Activated CD4-positive, alpha-beta T cell treated with anti-CD3 and anti-CD28 coated beads, Interleukin-2, amount 10 ng/mL, durations not matched to agents 7 days and 5 days (primary cell): ENCODE measurements around the gene MADD. TPM values are rescaled to one million over a fixed set of nuclear protein-coding genes. Genes with fewer than 3 reads are reported as not detected.

ENCODE experiments used
- CTCF ChIA-PET: fragments of 350-600 bp; sonication (Branson Sonifier 250); formaldehyde crosslinking; loops from one replicate; lab custom pipeline; 2021; ENCODE audit warnings: antibody characterized with exemption; lab: Charles Lee
- POLR2A ChIA-PET: fragments of 350-600 bp; sonication (Branson Sonifier 250); formaldehyde crosslinking; loops from one replicate; lab custom pipeline; 2021; ENCODE audit warnings: antibody characterized with exemption; lab: Charles Lee
- DNase-seq: peaks from one replicate; pipeline ENCODE4 v3.0.0-alpha.2; 2020
- H3K27ac Mint-ChIP-seq: one replicate; pipeline ENCODE4 v1.8.0; 2021; ENCODE audit warnings: mild to moderate bottlenecking, moderate library complexity, mixed read lengths
- H3K27me3 Mint-ChIP-seq: one replicate; pipeline ENCODE4 v1.8.0; 2021; ENCODE audit warnings: mixed read lengths
- H3K36me3 Mint-ChIP-seq: one replicate; pipeline ENCODE4 v1.8.0; 2021; ENCODE audit warnings: low read depth, mixed read lengths
- H3K4me1 Mint-ChIP-seq: one replicate; pipeline ENCODE4 v1.8.0; 2021; ENCODE audit warnings: mixed read lengths
- H3K4me3 Mint-ChIP-seq: one replicate; pipeline ENCODE4 v1.8.0; 2021; ENCODE audit warnings: mild to moderate bottlenecking, moderate library complexity, mixed read lengths
- H3K9me3 Mint-ChIP-seq: one replicate; pipeline ENCODE4 v1.8.0; 2021; ENCODE audit warnings: mixed read lengths
- total RNA-seq, 2 experiments: library from RNA; stranded (reverse); gene quantifications; one replicate each; pipeline ENCODE4 v1.2.3, GENCODE V29; 2021

Gene MADD
- total RNA-seq, 2 experiments from 2014 or later, result 93.3 to 95.1 TPM

DNA sequence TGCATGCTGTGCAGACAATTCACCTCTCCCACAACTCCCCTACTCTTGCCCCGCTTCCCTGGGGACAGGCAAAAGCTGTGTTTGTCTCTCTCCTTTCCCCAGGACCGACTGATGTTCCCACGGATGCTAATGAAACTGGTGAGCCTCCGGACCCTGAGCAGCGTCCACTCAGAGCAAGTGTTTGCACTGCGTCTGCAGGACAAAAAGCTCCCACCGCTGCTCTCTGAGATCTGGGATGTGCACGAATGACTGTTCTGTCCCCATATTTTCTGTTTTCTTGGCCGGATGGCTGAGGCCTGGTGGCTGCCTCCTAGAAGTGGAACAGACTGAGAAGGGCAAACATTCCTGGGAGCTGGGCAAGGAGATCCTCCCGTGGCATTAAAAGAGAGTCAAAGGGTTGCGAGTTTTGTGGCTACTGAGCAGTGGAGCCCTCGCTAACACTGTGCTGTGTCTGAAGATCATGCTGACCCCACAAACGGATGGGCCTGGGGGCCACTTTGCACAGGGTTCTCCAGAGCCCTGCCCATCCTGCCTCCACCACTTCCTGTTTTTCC is 1.4 kb upstream of the MADD start:
- H3K4me1 Mint-ChIP-seq, result peaks cover 66% of the 10 kb centered on the region

DNA sequence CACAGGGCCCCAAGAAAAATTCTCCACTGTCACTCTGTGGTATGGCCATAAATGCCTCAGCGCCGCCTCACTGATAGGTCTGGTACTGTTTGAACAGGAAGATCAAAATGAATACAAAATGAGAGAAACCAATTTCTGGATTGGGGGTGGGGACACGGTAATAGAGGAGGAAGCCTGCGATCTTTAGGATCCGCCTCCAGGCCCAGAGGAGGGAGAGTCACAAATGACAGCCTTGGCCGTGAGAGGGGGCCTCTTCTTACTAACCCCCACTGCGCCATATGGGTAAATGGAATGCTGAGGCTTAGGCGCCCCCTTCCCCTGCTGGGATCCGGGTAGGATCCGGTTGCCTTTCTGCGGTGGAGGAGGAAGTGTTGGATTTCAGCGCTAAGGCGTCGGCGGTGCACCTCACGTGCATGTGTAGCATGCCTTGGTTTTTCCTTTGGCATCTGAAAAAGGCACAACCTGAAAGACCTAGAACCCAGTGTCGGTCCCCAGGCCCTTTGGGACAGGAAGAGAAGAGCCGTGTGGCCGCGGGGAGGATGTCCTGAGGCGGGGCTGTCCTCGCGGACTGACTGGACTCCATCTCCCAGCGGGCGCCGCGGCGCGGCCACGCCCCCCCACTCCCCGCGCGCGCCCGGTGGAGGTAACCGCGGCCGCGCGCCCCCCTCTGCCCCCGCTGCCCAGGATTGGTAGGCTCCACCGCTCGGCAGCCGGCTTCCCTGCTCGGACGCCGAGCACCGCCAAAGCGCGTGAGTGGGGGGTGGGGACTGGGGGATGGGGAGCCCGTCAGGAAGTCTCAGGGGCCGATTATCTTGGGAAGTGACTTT is 718 bp upstream of the MADD start:
- POLR2A ChIA-PET, result no interaction called here

More for the DNA sequence above, 1.4 kb upstream of the MADD start:
- ChIA-PET CTCF (interaction anchor here (0.8 to 1.0 kb wide), 3 partner anchors 9 to 41 kb away, joined by 3 to 4 read pairs (median 4); no protein-coding TSS in a partner anchor), POLR2A (no interaction called here)
- H3K27ac Mint-ChIP-seq, result peak overlapping the region; percentile 99
- DNase-seq, result peak; percentile 15
- H3K27me3 Mint-ChIP-seq, result no peaks in the 10 kb centered on the region
- peak overlapping the region; percentile 81 for H3K4me3 Mint-ChIP-seq
- no peaks in the 10 kb centered on the region for H3K9me3 Mint-ChIP-seq
- H3K36me3 Mint-ChIP-seq, result peaks cover 7% of the 10 kb centered on the region

DNA sequence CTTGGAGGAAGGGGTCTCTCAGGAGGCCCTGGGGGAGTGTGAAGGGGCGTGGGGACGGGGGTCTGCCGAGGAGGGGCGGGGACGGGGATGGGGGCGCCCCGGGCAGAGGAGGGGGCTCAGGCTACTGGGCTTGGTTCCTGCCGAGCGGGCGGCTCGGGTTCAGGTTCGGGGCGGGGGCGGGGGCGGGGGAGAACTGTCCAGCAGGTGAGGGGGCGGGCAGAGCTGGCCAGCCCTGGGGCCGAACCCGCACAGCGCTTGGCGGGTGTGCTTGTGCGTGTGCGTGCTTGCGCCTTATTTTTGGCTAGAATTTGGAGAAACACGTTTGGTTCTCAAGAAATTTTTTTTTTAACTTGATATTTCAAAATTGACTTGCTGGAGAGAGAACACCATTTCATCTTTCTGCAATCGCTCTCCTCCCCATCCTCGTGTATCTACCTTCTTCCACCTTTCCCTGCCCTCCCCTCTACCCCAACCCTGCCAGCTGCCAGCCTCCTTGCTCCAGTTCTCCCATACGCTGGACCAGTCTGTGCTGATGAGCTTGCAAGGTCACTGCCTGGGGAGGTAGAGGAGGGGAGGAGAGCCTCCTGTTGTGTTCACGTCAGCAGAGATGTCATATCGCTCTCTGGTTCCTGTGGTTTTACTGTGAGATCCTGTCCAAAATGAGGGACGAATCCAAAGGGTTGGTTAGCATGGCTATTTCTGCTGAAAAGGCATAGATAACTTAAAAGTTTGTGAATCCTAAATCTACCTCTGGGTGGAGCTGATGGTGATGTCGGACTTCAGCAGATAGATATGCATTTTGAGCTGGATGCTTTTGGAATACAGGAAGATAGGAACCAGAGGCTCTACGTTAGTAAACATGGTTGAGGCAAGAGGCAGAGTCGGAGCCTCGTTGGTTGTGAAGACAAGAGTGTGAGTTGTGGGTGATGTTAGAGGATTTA is 668 bp downstream of the MADD start:
- Mint-ChIP-seq H3K27ac (peak overlapping the region; percentile 84), H3K9me3 (no peaks in the 10 kb centered on the region), H3K36me3 (peaks cover 19% of the 10 kb centered on the region), H3K27me3 (no peaks in the 10 kb centered on the region), H3K4me3 (peak overlapping the region; percentile 81), H3K4me1 (peaks cover 58% of the 10 kb centered on the region)
- DNase-seq, result peak; percentile 43
- POLR2A ChIA-PET, result interaction anchor here (0.6 to 1.1 kb wide), 3 partner anchors 29 to 56 kb away, joined by 3 to 4 read pairs (median 3); partner anchors contain the start of gene DDB2
- CTCF ChIA-PET, result interaction anchor here (0.6 to 2.8 kb wide), 6 partner anchors 11 to 285 kb away, joined by 3 to 9 read pairs (median 4); no protein-coding TSS in a partner anchor

More for the DNA sequence above, 718 bp upstream of the MADD start:
- CTCF ChIA-PET, result interaction anchor here (0.9 kb wide), 1 partner anchor 58 kb away, joined by 3 read pairs; no protein-coding TSS in a partner anchor
- H3K27ac Mint-ChIP-seq, result peak overlapping the region; percentile 99
- H3K27me3 Mint-ChIP-seq, result no peaks in the 10 kb centered on the region
- no peaks in the 10 kb centered on the region for H3K9me3 Mint-ChIP-seq
- peaks cover 70% of the 10 kb centered on the region for H3K4me1 Mint-ChIP-seq
- DNase-seq, result peak; percentile 89
- H3K36me3 Mint-ChIP-seq, result peaks cover 14% of the 10 kb centered on the region
- H3K4me3 Mint-ChIP-seq, result peak overlapping the region; percentile 81

DNA sequence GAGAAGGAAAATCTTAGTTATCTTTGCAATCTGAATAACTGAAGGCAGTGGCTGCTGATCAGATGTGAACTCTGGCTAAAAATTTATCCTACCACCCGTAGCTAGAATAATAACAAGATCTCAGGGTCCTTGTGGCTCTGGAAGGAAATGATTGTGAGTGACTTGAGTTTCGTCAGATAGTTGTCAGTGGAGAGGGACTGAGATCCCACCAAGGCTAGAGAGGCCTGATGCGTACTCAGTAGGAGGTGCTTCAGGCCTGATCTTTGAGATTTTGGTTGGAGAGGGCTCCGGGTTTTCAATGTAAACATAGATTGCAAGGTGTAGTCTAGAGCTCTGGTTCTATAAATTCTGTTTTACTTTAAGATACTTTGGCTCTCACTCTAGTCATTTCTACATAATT is 1.4 kb downstream of the MADD start:
- CTCF ChIA-PET, result interaction anchor here (0.6 to 2.8 kb wide), 6 partner anchors 12 to 284 kb away, joined by 3 to 9 read pairs (median 4); no protein-coding TSS in a partner anchor
- Mint-ChIP-seq H3K27me3 (no peaks in the 10 kb centered on the region), H3K4me3 (peak overlapping the region; percentile 81)

DNA sequence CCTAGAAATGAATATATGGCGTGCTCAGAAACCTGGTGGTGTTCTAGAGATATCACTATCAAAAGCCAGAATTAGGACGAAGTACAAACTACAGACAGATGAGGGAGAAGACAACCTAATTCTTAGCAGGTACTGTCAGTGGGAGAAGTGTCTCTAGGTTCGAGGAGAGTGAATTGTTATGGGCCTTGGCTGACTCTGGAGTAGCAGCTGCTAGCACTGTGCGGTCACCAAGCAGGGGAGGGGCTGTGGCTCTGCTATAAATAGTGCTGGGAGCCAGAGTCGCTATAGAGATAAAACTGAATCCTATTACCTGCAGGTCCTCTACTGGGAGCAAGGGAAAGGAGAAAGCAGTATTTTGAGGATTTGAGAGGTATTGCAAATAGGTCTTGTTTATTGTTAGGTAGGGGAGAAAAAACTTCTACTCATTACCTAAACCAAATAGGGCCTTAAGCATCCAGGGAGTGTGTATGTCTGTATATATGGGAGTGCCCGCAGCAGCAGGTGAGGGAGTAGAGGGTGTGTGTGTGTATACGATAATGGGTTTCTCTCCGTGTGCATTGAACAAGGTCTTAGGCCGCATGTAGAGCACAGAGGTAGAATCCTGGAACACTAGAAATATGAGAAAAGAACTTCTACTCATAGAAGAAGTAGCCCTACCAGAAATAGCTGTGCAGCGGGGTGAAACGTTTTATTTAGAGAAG is 2.2 kb downstream of the MADD start:
- no peak for DNase-seq
- H3K27me3 Mint-ChIP-seq, result no peaks in the 10 kb centered on the region
- ChIA-PET CTCF (interaction anchor here (0.8 to 2.8 kb wide), 6 partner anchors 14 to 140 kb away, joined by 3 to 9 read pairs (median 5); partner anchors contain the start of gene NR1H3), POLR2A (no interaction called here)
- H3K9me3 Mint-ChIP-seq, result no peaks in the 10 kb centered on the region
- peak overlapping the region; percentile 3 for H3K27ac Mint-ChIP-seq
- peaks cover 49% of the 10 kb centered on the region for H3K4me1 Mint-ChIP-seq
- peak overlapping the region; percentile 81 for H3K4me3 Mint-ChIP-seq
- H3K36me3 Mint-ChIP-seq, result peaks cover 34% of the 10 kb centered on the region

More for the DNA sequence above, 1.4 kb downstream of the MADD start:
- Mint-ChIP-seq H3K4me1 (peaks cover 52% of the 10 kb centered on the region), H3K36me3 (peaks cover 26% of the 10 kb centered on the region), H3K9me3 (no peaks in the 10 kb centered on the region), H3K27ac (peak overlapping the region; percentile 84)
- no peak for DNase-seq
- POLR2A ChIA-PET, result interaction anchor here (0.6 to 1.1 kb wide), 3 partner anchors 29 to 57 kb away, joined by 3 to 4 read pairs (median 3); partner anchors contain the start of gene DDB2

DNA sequence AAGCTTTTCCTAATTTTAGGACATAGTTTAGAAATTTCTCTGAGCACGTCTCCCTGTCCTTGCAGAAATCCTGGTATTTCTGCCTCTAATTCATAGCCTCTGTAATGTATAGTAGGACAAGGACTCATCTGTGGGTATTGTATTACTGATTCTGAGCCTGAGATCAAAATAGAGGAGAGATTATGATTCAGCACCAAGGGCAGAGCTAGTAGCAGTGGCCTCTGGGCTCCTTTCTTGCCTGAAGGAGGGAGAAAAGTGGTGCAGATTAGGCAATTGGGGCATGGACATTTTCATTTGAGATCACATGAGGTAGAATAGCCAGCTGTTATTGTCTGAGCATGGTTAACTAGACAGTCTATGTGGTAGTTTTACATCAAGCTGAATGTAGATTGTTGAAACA is 2.8 kb downstream of the MADD start:
- H3K27ac Mint-ChIP-seq, result no peak overlapping the region
- no peaks in the 10 kb centered on the region for H3K27me3 Mint-ChIP-seq
- CTCF ChIA-PET, result interaction anchor here (0.6 to 2.8 kb wide), 6 partner anchors 13 to 139 kb away, joined by 3 to 9 read pairs (median 3); partner anchors contain the start of gene NR1H3
- no peak for DNase-seq
- POLR2A ChIA-PET, result interaction anchor here (0.6 kb wide), 1 partner anchor 740 kb away, joined by 4 read pairs; no protein-coding TSS in a partner anchor
- H3K4me1 Mint-ChIP-seq, result peaks cover 45% of the 10 kb centered on the region
- peaks cover 37% of the 10 kb centered on the region for H3K36me3 Mint-ChIP-seq
- no peaks in the 10 kb centered on the region for H3K9me3 Mint-ChIP-seq
- H3K4me3 Mint-ChIP-seq, result no peak overlapping the region

DNA sequence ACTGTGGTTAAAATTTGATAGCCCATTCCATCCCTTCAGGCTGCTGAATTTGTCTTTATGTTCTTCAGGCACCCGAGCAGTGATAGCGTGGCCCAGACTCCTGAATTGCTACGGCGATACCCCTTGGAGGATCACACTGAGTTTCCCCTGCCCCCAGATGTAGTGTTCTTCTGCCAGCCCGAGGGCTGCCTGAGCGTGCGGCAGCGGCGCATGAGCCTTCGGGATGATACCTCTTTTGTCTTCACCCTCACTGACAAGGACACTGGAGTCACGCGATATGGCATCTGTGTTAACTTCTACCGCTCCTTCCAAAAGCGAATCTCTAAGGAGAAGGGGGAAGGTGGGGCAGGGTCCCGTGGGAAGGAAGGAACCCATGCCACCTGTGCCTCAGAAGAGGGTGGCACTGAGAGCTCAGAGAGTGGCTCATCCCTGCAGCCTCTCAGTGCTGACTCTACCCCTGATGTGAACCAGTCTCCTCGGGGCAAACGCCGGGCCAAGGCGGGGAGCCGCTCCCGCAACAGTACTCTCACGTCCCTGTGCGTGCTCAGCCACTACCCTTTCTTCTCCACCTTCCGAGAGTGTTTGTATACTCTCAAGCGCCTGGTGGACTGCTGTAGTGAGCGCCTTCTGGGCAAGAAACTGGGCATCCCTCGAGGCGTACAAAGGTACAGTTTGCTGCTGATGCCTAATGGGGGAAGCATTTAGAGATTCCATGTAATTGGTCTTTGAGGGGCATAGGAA is 4.7 kb downstream of the MADD start:
- ChIA-PET CTCF (interaction anchor here (0.6 to 2.1 kb wide), 5 partner anchors 15 to 97 kb away, joined by 3 to 10 read pairs (median 4); no protein-coding TSS in a partner anchor), POLR2A (no interaction called here)
- no peaks in the 10 kb centered on the region for H3K9me3 Mint-ChIP-seq
- no peak overlapping the region for H3K4me3 Mint-ChIP-seq
- DNase-seq, result no peak
- peaks cover 29% of the 10 kb centered on the region for H3K4me1 Mint-ChIP-seq
- H3K36me3 Mint-ChIP-seq, result peaks cover 49% of the 10 kb centered on the region
- H3K27ac Mint-ChIP-seq, result no peak overlapping the region
- H3K27me3 Mint-ChIP-seq, result no peaks in the 10 kb centered on the region

DNA sequence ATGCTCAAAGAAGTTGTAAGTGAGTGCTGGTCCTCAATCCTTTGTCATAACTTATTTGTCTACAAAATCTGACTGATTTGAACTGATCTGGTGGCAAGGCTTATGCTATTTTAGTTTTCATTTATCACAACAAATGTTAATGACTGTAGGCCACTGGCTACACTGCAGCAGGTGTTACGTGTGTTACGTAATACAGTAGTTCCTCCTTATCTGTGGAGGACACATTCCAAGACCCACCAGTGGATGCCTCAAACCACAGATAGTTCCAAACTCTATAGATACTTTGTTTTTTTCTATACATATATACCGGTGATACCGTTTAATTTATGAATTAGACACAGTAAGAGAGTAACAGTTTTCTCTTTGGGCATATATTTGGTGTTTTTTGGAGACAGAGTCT is 7.0 kb downstream of the MADD start:
- DNase-seq, result no peak
- peaks cover 58% of the 10 kb centered on the region for H3K36me3 Mint-ChIP-seq
- peaks cover 17% of the 10 kb centered on the region for H3K4me1 Mint-ChIP-seq
- no peaks in the 10 kb centered on the region for H3K9me3 Mint-ChIP-seq
- no peak overlapping the region for H3K4me3 Mint-ChIP-seq
- H3K27ac Mint-ChIP-seq, result no peak overlapping the region
- no peaks in the 10 kb centered on the region for H3K27me3 Mint-ChIP-seq
- ChIA-PET CTCF (no interaction called here), POLR2A (no interaction called here)

DNA sequence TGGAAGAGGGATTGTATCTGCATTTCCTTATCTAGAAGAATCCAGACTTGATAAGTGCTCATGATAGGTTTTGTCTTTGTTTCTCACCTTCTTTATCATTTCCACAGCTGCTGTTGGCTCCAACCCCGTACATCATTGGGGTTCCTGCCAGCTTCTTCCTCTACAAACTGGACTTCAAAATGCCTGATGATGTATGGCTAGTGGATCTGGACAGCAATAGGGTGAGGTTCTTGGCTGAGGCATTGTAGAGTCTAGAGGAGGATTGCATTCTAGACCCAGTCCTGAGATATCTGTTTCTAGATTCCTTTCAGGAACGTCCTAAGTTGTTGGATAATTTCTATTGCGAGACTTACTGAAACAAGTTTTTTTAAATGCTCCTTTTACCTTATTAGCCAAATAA is 8.1 kb downstream of the MADD start:
- ChIA-PET CTCF (no interaction called here), POLR2A (no interaction called here)
- Mint-ChIP-seq H3K36me3 (peaks cover 63% of the 10 kb centered on the region), H3K27me3 (no peaks in the 10 kb centered on the region), H3K9me3 (no peaks in the 10 kb centered on the region), H3K27ac (no peak overlapping the region), H3K4me3 (no peak overlapping the region), H3K4me1 (peaks cover 6% of the 10 kb centered on the region)
- DNase-seq, result no peak

DNA sequence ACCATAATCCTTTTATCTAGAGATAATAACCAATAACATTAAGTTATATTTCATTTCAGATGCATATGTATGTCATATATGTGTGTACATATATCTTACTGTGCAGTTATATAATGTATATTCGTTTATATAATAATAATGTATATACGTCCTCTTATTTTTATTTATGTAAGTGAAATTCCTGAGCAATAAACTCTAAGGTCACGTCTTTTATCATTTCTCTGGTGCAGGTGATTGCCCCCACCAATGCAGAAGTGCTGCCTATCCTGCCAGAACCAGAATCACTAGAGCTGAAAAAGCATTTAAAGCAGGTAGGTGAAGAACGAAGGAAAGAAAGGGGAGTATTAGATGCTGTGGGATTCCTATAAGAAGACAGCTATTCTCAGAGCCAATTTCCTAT is 8.8 kb downstream of the MADD start:
- H3K4me1 Mint-ChIP-seq, result peaks cover 2% of the 10 kb centered on the region
- ChIA-PET CTCF (interaction anchor here (0.6 kb wide), 1 partner anchor 166 kb away, joined by 4 read pairs; no protein-coding TSS in a partner anchor), POLR2A (no interaction called here)
- H3K4me3 Mint-ChIP-seq, result no peak overlapping the region
- H3K27me3 Mint-ChIP-seq, result no peaks in the 10 kb centered on the region
- no peak for DNase-seq
- no peaks in the 10 kb centered on the region for H3K9me3 Mint-ChIP-seq
- H3K27ac Mint-ChIP-seq, result no peak overlapping the region
- H3K36me3 Mint-ChIP-seq, result peaks cover 63% of the 10 kb centered on the region

DNA sequence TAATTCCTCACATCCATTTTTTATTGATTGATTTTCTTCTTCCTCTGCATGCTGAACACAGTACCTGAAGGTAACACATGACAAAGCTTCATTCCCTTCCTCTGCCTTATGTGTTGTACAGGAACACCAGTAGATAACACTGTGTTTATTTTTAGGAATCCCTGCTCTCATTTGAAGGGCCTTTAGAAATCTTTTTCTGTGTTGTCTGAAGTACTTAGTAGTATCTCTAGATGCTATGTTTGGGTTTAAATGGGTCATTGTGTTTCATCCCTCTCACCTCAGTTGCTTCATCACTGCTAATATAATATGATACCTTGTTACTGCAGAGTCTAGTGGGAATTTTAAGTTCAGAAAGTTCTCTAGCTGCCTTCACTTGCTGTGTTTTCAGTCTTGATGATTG is 10.2 kb downstream of the MADD start:
- POLR2A ChIA-PET, result no interaction called here
- H3K27ac Mint-ChIP-seq, result no peak overlapping the region
- no peaks in the 10 kb centered on the region for H3K27me3 Mint-ChIP-seq
- no peaks in the 10 kb centered on the region for H3K4me1 Mint-ChIP-seq
- CTCF ChIA-PET, result no interaction called here
- H3K9me3 Mint-ChIP-seq, result no peaks in the 10 kb centered on the region
- H3K4me3 Mint-ChIP-seq, result no peak overlapping the region
- no peak for DNase-seq
- peaks cover 64% of the 10 kb centered on the region for H3K36me3 Mint-ChIP-seq
